OCI-LY7 (cell line): Measurements from ENCODE around the gene PITPNC1. TPM values are rescaled to one million over a fixed set of nuclear protein-coding genes. Genes with fewer than 3 reads are reported as not detected.
A peak's percentile ranks its signal among the peaks of the same experiment; 100 is the strongest.

Experiments used
- BruUV-seq: library from RNA; stranded (reverse); fragments of 400-500 nt; replicated peaks from 2 replicates; lab custom pipeline; 2021; lab: Mats Ljungman, UMichigan
- CTCF ChIA-PET: fragments of 300-600 bp; sonication (Branson Sonifier 250); formaldehyde crosslinking; loops from one replicate; lab custom pipeline; 2022; ENCODE audit warnings: antibody characterized with exemption; ENCODE audit not compliant: unreplicated experiment; lab: Charles Lee
- POLR2A ChIA-PET: fragments of 300-600 bp; sonication (Branson Sonifier 250); formaldehyde crosslinking; loops from one replicate; lab custom pipeline; 2022; ENCODE audit warnings: antibody characterized with exemption; lab: Charles Lee
- DNase-seq: peaks from one replicate; pipeline ENCODE4 v3.0.0-alpha.2; 2015; ENCODE audit warnings: low spot score
- H2AFZ ChIP-seq: fragments of 200-600 bp; sonication (generic), shearing (Covaris generic); 2 replicates; pipeline ENCODE4 v1.6.1; 2014; ENCODE audit warnings: mild to moderate bottlenecking, antibody characterized with exemption, low read length, moderate library complexity
- H3K27ac ChIP-seq: fragments of 200-600 bp; sonication (generic); 2 replicates; pipeline ENCODE4 v1.5.1; 2014; ENCODE audit warnings: mixed run types, low read depth, mild to moderate bottlenecking, moderate library complexity, low read length, inconsistent platforms; ENCODE audit not compliant: poor library complexity, severe bottlenecking
- H3K36me3 ChIP-seq: fragments of 200-600 bp; sonication (generic); 2 replicates; pipeline ENCODE4 v1.6.1; 2014; ENCODE audit warnings: mild to moderate bottlenecking, antibody characterized with exemption, low read length, moderate library complexity, mixed read lengths; ENCODE audit not compliant: insufficient read depth
- H3K4me1 ChIP-seq: fragments of 200-600 bp; sonication (generic); 2 replicates; pipeline ENCODE4 v1.5.1; 2014; ENCODE audit warnings: mild to moderate bottlenecking, low read length; ENCODE audit not compliant: insufficient read depth, poor library complexity, severe bottlenecking
- H3K4me2 ChIP-seq: fragments of 200-600 bp; sonication (generic); 2 replicates; pipeline ENCODE4 v1.6.1; 2014; ENCODE audit warnings: mild to moderate bottlenecking, low read length
- H3K4me3 ChIP-seq: fragments of 200-600 bp; sonication (generic); 2 replicates; pipeline ENCODE4 v1.5.1; 2014; ENCODE audit warnings: mild to moderate bottlenecking, low read depth, low read length; ENCODE audit not compliant: poor library complexity, severe bottlenecking
- H3K79me2 ChIP-seq: fragments of 200-600 bp; sonication (generic); 2 replicates; pipeline ENCODE4 v1.6.1; 2016; ENCODE audit warnings: low read depth, mild to moderate bottlenecking, low read length, moderate library complexity, mixed read lengths; ENCODE audit not compliant: insufficient read depth
- H3K9me2 ChIP-seq: fragments of 200-600 bp; sonication (generic); 2 replicates; pipeline ENCODE4 v1.6.1; 2016; ENCODE audit warnings: mild to moderate bottlenecking, low read length, mixed read lengths; ENCODE audit not compliant: insufficient read depth
- H3K9me3 ChIP-seq: fragments of 200-600 bp; sonication (generic); 2 replicates; pipeline ENCODE4 v1.6.1; 2014; ENCODE audit warnings: mild to moderate bottlenecking, mixed run types, low read length, mixed read lengths
- H4K20me1 ChIP-seq: fragments of 200-600 bp; sonication (generic); 2 replicates; pipeline ENCODE4 v1.6.1; 2014; ENCODE audit warnings: mild to moderate bottlenecking, antibody characterized with exemption, low read length, moderate library complexity, mixed read lengths; ENCODE audit not compliant: insufficient read depth
- EZH2phosphoT487 ChIP-seq: fragments of 200-600 bp; sonication (generic); IDR thresholded peaks from 2 replicates; pipeline ENCODE4 v1.6.1; 2018; ENCODE audit warnings: low read depth, borderline replicate concordance, mild to moderate bottlenecking, mixed run types, antibody characterized with exemption, low read length, moderate library complexity, mixed read lengths
- intact Hi-C: fragments of 100-400 bp; cut with micrococcal nuclease; formaldehyde crosslinking; loops from one replicate; pipeline ENCODE4 v1.10.0; 2022; ENCODE audit not compliant: unreplicated experiment
- total RNA-seq, 2 experiments: library from RNA; depleted of rRNA in 1 of 2; stranded (reverse); fragments of >200 nt in 1 of 2; shearing (Covaris generic) in 1 of 2; gene quantifications; 2 replicates each; pipeline ENCODE4 v1.2.3, GENCODE V29; 2014 to 2022
- TF ChIP-seq, protein P1 (sequence below): fragments of 200-600 bp; sonication (generic); conservative IDR thresholded peaks from 2 replicates; pipeline ENCODE4 v1.5.1; 2014; ENCODE audit warnings: mild to moderate bottlenecking, antibody characterized with exemption, low read length, moderate library complexity, mixed read lengths

Gene PITPNC1
- total RNA-seq, 2 experiments from 2014 or later, result 14.3 to 21.1 TPM

DNA sequence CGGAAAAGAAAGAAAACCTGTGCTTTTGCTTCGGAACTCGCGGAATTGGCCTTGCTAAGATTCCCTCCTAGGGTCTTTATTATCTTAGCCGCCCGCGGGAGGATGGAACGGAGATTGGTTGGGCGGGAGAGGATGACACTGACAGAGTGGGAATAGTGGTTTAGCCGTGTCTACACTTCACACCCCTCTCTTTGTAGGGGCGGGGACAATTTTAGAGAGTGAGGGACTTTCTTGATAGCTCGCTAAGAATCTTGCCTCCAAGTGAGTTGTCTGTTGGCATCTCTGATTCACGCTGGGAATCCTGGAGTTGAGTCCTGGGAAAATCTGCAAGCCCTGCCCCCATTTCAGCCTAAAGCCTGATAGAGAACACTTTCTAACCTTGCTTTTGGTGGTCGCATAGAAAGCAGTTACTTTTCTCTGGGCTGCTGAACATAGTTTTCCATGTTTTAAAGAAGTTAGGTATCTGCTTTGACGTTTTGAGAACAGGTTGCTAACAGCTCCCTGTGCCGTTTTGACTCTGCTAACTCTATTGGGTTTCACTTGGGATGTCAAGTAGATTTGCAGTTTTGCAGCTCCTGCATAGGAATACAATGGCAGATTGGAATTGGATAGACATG, 341.4 kb downstream of the PITPNC1 start:
- no peaks in the 10 kb centered on the region for H3K9me2 ChIP-seq
- peak overlapping the region; percentile 83 for H3K4me2 ChIP-seq
- peak overlapping the region; percentile 84 for H3K4me3 ChIP-seq
- H2AFZ ChIP-seq, result peak overlapping the region; percentile 77; the same call in 1 of the 2 replicates
- TSS peak; percentile 87 for BruUV-seq
- ChIA-PET POLR2A (interaction anchor here (0.7 to 1.4 kb wide), 5 partner anchors 8 to 151 kb away, joined by 3 to 5 read pairs (median 3); no protein-coding TSS in a partner anchor), CTCF (no interaction called here)
- peak; percentile 10 for DNase-seq
- peak overlapping the region; percentile 78 for H3K27ac ChIP-seq
- H4K20me1 ChIP-seq, result no peaks in the 10 kb centered on the region
- TF ChIP-seq, protein P1, sequence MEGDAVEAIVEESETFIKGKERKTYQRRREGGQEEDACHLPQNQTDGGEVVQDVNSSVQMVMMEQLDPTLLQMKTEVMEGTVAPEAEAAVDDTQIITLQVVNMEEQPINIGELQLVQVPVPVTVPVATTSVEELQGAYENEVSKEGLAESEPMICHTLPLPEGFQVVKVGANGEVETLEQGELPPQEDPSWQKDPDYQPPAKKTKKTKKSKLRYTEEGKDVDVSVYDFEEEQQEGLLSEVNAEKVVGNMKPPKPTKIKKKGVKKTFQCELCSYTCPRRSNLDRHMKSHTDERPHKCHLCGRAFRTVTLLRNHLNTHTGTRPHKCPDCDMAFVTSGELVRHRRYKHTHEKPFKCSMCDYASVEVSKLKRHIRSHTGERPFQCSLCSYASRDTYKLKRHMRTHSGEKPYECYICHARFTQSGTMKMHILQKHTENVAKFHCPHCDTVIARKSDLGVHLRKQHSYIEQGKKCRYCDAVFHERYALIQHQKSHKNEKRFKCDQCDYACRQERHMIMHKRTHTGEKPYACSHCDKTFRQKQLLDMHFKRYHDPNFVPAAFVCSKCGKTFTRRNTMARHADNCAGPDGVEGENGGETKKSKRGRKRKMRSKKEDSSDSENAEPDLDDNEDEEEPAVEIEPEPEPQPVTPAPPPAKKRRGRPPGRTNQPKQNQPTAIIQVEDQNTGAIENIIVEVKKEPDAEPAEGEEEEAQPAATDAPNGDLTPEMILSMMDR, result no peak
- TF ChIP-seq EZH2phosphoT487, result no peak
- intact Hi-C loops, result loop anchor here (5.0 kb wide), 1 partner anchor 319 kb away; the partner anchor contains the start of gene KPNA2
- peaks cover 48% of the 10 kb centered on the region for H3K79me2 ChIP-seq
- H3K4me1 ChIP-seq, result peaks cover 27% of the 10 kb centered on the region
- no peaks in the 10 kb centered on the region for H3K9me3 ChIP-seq
- peaks cover 35% of the 10 kb centered on the region for H3K36me3 ChIP-seq

DNA sequence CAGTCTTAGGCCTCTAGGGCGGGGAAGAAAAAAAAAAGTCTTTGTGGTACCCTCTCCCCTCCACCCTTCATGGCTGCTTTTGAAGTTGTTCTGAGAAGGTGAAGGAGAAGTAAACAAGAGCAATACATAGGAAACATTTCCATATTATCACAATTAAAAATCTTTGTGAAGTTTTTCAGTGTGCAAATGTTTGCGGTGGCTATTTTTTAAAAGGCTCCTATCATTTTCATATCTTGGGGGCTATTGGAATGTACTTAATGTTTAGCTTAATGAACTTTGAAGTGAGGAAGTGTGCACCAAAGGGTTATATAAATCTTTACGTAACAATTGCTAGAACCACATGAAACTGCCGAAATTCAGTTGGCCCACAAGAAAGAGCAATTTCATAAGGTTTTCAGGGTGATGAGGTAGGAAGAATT, 348.3 kb downstream of the PITPNC1 start:
- DNase-seq, result no peak
- POLR2A ChIA-PET, result interaction anchor here (1.0 to 1.5 kb wide), 4 partner anchors 10 to 18 kb away, joined by 3 to 5 read pairs (median 3); no protein-coding TSS in a partner anchor
- Histone ChIP-seq H4K20me1 (no peaks in the 10 kb centered on the region), H3K4me1 (peaks cover 5% of the 10 kb centered on the region), H3K4me2 (no peak overlapping the region), H3K9me3 (0 out of 2 replicates have a peak, but pooled peaks cover under 1% of the 10 kb centered on the region), H3K9me2 (no peaks in the 10 kb centered on the region), H3K36me3 (peaks cover 96% of the 10 kb centered on the region), H3K27ac (no peak overlapping the region), H2AFZ (no peak overlapping the region), H3K4me3 (no peak overlapping the region), H3K79me2 (peaks cover 18% of the 10 kb centered on the region; the same call in 1 of the 2 replicates)
- no TSS peak for BruUV-seq
- no peak for TF ChIP-seq EZH2phosphoT487
- TF ChIP-seq, protein P1, result no peak
- CTCF ChIA-PET, result no interaction called here
- intact Hi-C loops, result no loop called here

DNA sequence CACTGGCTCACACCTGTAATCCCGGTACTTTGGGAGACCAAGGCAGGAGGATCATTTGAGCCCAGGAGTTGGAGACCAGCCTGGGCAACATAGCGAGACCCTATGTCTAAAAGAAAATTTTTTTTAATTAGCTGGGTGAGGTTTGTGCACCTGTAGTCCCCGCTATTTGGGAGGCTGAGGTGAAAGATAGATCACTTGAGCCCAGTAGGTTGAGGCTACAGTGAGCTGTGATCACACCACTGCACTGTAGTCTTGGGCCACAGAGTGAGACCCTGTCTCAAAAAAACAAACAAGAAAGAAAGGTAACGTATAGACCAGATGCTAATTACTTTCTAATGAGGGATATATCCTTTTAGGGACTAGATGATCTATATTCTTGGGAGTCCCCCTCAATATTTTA, 348.7 kb downstream of the PITPNC1 start:
- H2AFZ ChIP-seq, result no peak overlapping the region
- H3K9me2 ChIP-seq, result no peaks in the 10 kb centered on the region
- BruUV-seq, result no TSS peak
- no peak for TF ChIP-seq EZH2phosphoT487
- TF ChIP-seq, protein P1, result no peak
- peaks cover 4% of the 10 kb centered on the region; the same call in 1 of the 2 replicates for H3K9me3 ChIP-seq
- CTCF ChIA-PET, result no interaction called here
- POLR2A ChIA-PET, result interaction anchor here (0.7 to 1.5 kb wide), 5 partner anchors 8 to 18 kb away, joined by 3 to 5 read pairs (median 3); partner anchors contain the start of gene NOL11
- H3K36me3 ChIP-seq, result peaks cover 96% of the 10 kb centered on the region
- H3K4me1 ChIP-seq, result peaks cover under 1% of the 10 kb centered on the region
- no peak overlapping the region for H3K4me3 ChIP-seq
- intact Hi-C loops, result no loop called here
- no peak overlapping the region for H3K4me2 ChIP-seq
- peaks cover 15% of the 10 kb centered on the region; the same call in 1 of the 2 replicates for H3K79me2 ChIP-seq
- DNase-seq, result no peak
- H4K20me1 ChIP-seq, result no peaks in the 10 kb centered on the region
- no peak overlapping the region for H3K27ac ChIP-seq
